PC-9 (cell line): Measurements from ENCODE around the gene MCF2L. TPM values are rescaled to one million over a fixed set of nuclear protein-coding genes. Genes with fewer than 3 reads are reported as not detected.

ENCODE experiments used
- BruUV-seq: library from RNA; stranded (reverse); fragments of 400-500 nt; replicated peaks from 2 replicates; lab custom pipeline; 2021; lab: Mats Ljungman, UMichigan
- CTCF ChIA-PET: fragments of 300-600 bp; sonication (Branson Sonifier 250); formaldehyde crosslinking; loops from one replicate; lab custom pipeline; 2022; ENCODE audit warnings: antibody characterized with exemption; lab: Charles Lee
- POLR2A ChIA-PET: fragments of 300-600 bp; sonication (Branson Sonifier 250); formaldehyde crosslinking; loops from one replicate; lab custom pipeline; 2022; ENCODE audit warnings: antibody characterized with exemption; ENCODE audit not compliant: unreplicated experiment; lab: Charles Lee
- DNase-seq, 2 experiments: peaks; one replicate each; pipeline versions ENCODE4 v3.0.0 to v3.0.0-alpha.2; 2015 to 2022; ENCODE audit warnings: mixed read lengths in 1 of 2
- H2AFZ ChIP-seq: fragments of 200-600 bp; sonication (generic); 2 replicates; pipeline ENCODE4 v1.8.1; 2017; ENCODE audit warnings: antibody characterized with exemption
- H3F3A ChIP-seq: fragments of 200-600 bp; sonication (generic); 2 replicates; pipeline ENCODE4 v1.8.1; 2017; ENCODE audit warnings: antibody characterized with exemption, mild to moderate bottlenecking, low read depth; ENCODE audit not compliant: insufficient read depth
- H3K27ac ChIP-seq: fragments of 200-600 bp; sonication (generic); 2 replicates; pipeline ENCODE4 v1.6.1; 2016; ENCODE audit warnings: mixed run types
- H3K27me3 ChIP-seq: fragments of 200-600 bp; sonication (generic); 2 replicates; pipeline ENCODE4 v1.6.1; 2016; ENCODE audit warnings: low read depth, mixed run types; ENCODE audit not compliant: insufficient read depth
- H3K36me3 ChIP-seq: fragments of 200-600 bp; sonication (generic); 2 replicates; pipeline ENCODE4 v1.6.1; 2016; ENCODE audit warnings: low read depth, mixed run types
- H3K4me1 ChIP-seq: fragments of 200-600 bp; sonication (generic); replicated peaks from 2 replicates; pipeline ENCODE4 v1.6.1; 2016; ENCODE audit warnings: mixed run types; ENCODE audit not compliant: insufficient read depth
- H3K4me2 ChIP-seq: fragments of 200-600 bp; sonication (generic); 2 replicates; pipeline ENCODE4 v1.6.1; 2017; ENCODE audit warnings: mixed run types
- H3K4me3 ChIP-seq: fragments of 200-600 bp; sonication (generic); 2 replicates; pipeline ENCODE4 v1.6.1; 2016; ENCODE audit warnings: mixed run types
- H3K79me2 ChIP-seq: fragments of 200-600 bp; sonication (generic); 2 replicates; pipeline ENCODE4 v1.6.1; 2017; ENCODE audit warnings: low read depth, mixed run types
- H3K9me2 ChIP-seq: fragments of 200-600 bp; sonication (generic); 2 replicates; pipeline ENCODE4 v1.8.1; 2017; ENCODE audit warnings: mild to moderate bottlenecking; ENCODE audit not compliant: insufficient read depth
- H3K9me3 ChIP-seq: fragments of 200-600 bp; sonication (generic); 2 replicates; pipeline ENCODE4 v1.8.1; 2016; ENCODE audit warnings: low read depth; ENCODE audit not compliant: insufficient read depth
- H4K20me1 ChIP-seq: fragments of 200-600 bp; sonication (generic); 2 replicates; pipeline ENCODE4 v1.8.1; 2017; ENCODE audit not compliant: insufficient read depth
- EZH2 ChIP-seq: fragments of 200-600 bp; sonication (generic); IDR thresholded peaks from 2 replicates; pipeline ENCODE4 v1.8.0; 2017; ENCODE audit warnings: antibody characterized with exemption, low read depth
- intact Hi-C: fragments of 100-400 bp; cut with micrococcal nuclease; formaldehyde crosslinking; loops from one replicate; pipeline ENCODE4 v1.10.0; 2022; ENCODE audit not compliant: unreplicated experiment
- total RNA-seq: library from RNA; stranded (reverse); gene quantifications from 2 replicates; pipeline ENCODE4 v1.2.3, GENCODE V29; 2021
- TF ChIP-seq, protein P1 (sequence below): fragments of 200-600 bp; sonication (generic); conservative IDR thresholded peaks from 2 replicates; pipeline ENCODE4 v1.6.1; 2017; ENCODE audit warnings: mixed run types, antibody characterized with exemption, mild to moderate bottlenecking, moderate library complexity

Gene MCF2L
- total RNA-seq, 1 experiment from 2014 or later: 28.2 TPM

DNA sequence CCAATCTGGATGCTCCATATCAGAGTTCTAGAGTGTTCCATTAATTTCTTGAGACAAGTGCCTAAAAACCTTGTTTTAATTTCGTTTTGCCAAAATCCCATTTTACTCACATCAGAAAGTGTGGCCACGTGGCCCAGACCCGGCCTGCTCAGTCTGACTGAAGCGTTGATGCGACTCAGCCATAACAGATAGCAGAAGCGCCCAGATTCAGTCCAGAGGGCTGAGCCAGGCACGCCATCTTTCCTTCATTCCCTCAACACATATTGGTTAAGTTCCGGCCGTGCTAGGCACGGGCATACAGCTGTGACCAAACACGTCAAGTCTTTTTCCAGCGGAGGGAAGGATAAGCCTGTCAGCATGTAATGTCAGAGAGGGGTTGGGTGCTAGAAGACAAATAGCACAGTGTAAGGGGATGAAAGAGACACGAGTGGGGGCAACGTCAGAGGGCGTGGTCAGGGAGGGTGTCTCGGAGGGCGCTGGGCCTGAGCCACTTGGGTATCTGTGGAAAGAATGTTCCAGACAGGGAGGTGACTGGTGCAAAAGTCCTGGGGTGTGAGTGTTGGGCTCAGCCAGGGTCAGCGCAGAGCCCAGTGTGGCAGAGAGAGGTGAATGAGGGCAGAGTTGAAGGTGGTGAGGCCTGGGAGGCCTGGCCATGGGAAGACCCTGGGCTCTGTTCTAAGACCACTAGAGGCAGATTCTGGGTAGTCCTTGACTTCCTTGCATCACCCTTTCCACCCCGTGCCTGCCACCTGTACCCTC lies 156.7 kb downstream of the MCF2L start:
- TF ChIP-seq, protein P1, sequence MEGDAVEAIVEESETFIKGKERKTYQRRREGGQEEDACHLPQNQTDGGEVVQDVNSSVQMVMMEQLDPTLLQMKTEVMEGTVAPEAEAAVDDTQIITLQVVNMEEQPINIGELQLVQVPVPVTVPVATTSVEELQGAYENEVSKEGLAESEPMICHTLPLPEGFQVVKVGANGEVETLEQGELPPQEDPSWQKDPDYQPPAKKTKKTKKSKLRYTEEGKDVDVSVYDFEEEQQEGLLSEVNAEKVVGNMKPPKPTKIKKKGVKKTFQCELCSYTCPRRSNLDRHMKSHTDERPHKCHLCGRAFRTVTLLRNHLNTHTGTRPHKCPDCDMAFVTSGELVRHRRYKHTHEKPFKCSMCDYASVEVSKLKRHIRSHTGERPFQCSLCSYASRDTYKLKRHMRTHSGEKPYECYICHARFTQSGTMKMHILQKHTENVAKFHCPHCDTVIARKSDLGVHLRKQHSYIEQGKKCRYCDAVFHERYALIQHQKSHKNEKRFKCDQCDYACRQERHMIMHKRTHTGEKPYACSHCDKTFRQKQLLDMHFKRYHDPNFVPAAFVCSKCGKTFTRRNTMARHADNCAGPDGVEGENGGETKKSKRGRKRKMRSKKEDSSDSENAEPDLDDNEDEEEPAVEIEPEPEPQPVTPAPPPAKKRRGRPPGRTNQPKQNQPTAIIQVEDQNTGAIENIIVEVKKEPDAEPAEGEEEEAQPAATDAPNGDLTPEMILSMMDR: no peak
- TF ChIP-seq EZH2: no peak
- Histone ChIP-seq H3K36me3 (no peaks in the 10 kb centered on the region), H3K9me3 (no peaks in the 10 kb centered on the region), H3K79me2 (no peaks in the 10 kb centered on the region), H3K4me3 (no peak overlapping the region), H3K27me3 (peaks cover 80% of the 10 kb centered on the region), H3K4me1 (no peaks in the 10 kb centered on the region), H3F3A (no peaks in the 10 kb centered on the region), H3K4me2 (no peak overlapping the region), H3K9me2 (no peaks in the 10 kb centered on the region), H3K27ac (no peak overlapping the region), H2AFZ (no peak overlapping the region), H4K20me1 (no peaks in the 10 kb centered on the region)
- intact Hi-C loops: no loop called here
- no peak for DNase-seq
- no TSS peak for BruUV-seq
- ChIA-PET CTCF (no interaction called here), POLR2A (no interaction called here)

DNA sequence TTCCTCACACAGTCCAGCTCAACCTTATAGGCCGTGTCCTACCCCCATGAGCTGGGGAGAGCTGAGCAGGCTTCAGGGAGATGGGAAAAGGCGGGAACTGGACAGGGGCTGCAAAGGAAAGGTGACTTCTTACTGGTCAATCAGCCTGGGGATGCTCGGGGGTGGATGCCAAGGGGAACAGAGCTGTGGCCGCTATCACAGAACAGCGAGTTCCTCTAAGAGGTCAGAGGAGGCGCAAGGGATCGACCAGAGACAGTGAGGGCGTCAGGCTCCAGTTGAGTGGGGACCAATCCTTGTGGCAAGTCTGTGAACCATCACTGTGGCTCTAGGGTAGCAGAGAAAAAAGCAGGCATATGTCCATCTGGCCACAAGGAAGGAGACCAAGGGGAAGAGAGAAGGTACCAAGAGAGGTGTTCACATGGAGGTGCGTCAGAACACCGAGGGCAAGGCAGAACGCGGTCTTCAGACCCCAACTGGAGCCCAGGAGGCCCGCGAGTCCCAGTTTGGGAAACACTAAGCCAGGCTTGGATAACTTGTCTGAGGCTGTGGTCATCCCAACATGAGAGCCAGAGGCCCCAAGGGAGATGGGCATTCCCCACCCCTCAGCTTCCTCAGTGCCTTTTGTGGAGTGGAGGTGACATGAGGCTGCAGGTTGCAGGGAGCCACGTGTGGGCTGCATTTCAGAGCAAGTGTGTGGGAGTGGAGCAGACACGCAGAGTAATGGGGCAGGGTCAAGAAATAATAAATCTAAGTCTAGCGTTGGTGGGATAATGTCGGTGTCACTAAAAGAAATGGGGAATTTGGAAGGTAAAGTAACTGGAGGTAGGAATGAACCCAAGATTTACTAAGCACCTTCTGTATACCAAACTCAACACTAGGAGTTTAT lies 157.5 kb downstream of the MCF2L start:
- H3K9me2 ChIP-seq: no peaks in the 10 kb centered on the region
- POLR2A ChIA-PET: no interaction called here
- no peaks in the 10 kb centered on the region for H3F3A ChIP-seq
- TF ChIP-seq EZH2: no peak
- TF ChIP-seq, protein P1: no peak
- H3K36me3 ChIP-seq: no peaks in the 10 kb centered on the region
- CTCF ChIA-PET: no interaction called here
- peaks cover 80% of the 10 kb centered on the region for H3K27me3 ChIP-seq
- H3K4me2 ChIP-seq: no peak overlapping the region
- intact Hi-C loops: no loop called here
- no peak overlapping the region for H3K27ac ChIP-seq
- H3K9me3 ChIP-seq: no peaks in the 10 kb centered on the region
- no TSS peak for BruUV-seq
- no peaks in the 10 kb centered on the region for H4K20me1 ChIP-seq
- no peak overlapping the region for H3K4me3 ChIP-seq
- no peaks in the 10 kb centered on the region for H3K79me2 ChIP-seq
- H3K4me1 ChIP-seq: no peaks in the 10 kb centered on the region
- no peak overlapping the region for H2AFZ ChIP-seq
- DNase-seq: no peak

DNA sequence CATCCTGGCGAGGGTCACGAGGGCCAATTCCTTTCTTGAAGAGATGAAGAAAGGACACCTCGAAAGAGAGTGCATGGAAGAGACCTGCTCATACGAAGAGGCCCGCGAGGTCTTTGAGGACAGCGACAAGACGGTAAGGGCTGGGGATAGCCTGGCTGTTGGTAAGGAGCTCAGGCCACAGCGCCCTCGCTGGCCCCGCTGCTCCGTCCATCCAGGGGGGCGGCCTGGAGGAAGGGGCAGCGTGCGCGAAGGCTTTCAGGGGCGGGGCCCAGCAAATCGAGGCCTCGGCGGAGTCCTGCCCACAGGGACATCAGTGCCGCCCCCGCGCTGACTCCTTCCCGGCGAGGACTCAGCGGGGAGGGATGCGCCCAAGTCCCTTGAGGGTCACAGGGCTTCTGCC lies 160.5 kb downstream of the MCF2L start:
- intact Hi-C loops: no loop called here
- no peaks in the 10 kb centered on the region for H3F3A ChIP-seq
- TF ChIP-seq EZH2: no peak
- TF ChIP-seq, protein P1: no peak
- H3K4me3 ChIP-seq: no peak overlapping the region
- no peaks in the 10 kb centered on the region for H3K9me2 ChIP-seq
- POLR2A ChIA-PET: no interaction called here
- H4K20me1 ChIP-seq: 0 out of 2 replicates have a peak, but pooled peaks cover 4% of the 10 kb centered on the region
- CTCF ChIA-PET: no interaction called here
- no peaks in the 10 kb centered on the region for H3K79me2 ChIP-seq
- H3K27me3 ChIP-seq: peaks cover 84% of the 10 kb centered on the region
- H2AFZ ChIP-seq: no peak overlapping the region
- no TSS peak for BruUV-seq
- no peaks in the 10 kb centered on the region for H3K4me1 ChIP-seq
- DNase-seq: no peak
- H3K36me3 ChIP-seq: no peaks in the 10 kb centered on the region
- no peak overlapping the region for H3K27ac ChIP-seq
- H3K4me2 ChIP-seq: no peak overlapping the region
- H3K9me3 ChIP-seq: 0 out of 2 replicates have a peak, but pooled peaks cover 2% of the 10 kb centered on the region
